NT2/D1 (cell line): Measurements from ENCODE around the gene SLC8A1.

Experiments
- SUZ12 ChIP-seq: IDR thresholded peaks from 2 replicates; pipeline ENCODE4 v1.6.1; 2011; ENCODE audit not compliant: insufficient read length, insufficient read depth; ENCODE audit errors: extremely low read depth
- YY1 ChIP-seq: IDR thresholded peaks from 2 replicates; pipeline ENCODE4 v1.6.1; 2011; ENCODE audit not compliant: insufficient read length, insufficient read depth
- ZNF274 ChIP-seq: IDR thresholded peaks from 2 replicates; pipeline ENCODE4 v1.6.1; 2011; ENCODE audit warnings: mild to moderate bottlenecking, low read depth, low read length

DNA sequence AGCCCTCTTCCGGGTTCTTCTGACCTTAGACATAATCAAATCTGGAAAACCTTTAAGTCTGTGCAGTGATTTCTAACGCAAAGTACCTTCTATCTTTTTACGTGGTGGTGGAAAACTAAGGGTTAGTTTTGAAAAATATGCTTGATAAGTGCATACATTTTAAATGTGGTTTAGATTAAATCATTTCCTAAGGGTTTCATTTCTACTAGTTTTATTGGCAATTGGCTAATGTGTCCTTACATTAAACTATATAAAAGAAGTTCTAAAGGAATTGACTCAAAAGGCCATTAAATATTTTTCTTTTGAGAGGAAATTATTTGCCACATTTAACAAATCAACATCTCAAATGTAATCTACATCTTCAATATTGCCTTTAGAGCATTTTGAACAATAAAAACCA lies 404.5 kb downstream of the SLC8A1 start:
- TF ChIP-seq YY1, result no peak
- TF ChIP-seq SUZ12, result no peak
- TF ChIP-seq ZNF274, result no peak
